H1 (cell line): ENCODE results near the gene MAP3K14. TPM values are rescaled to one million over a fixed set of nuclear protein-coding genes. Genes with fewer than 3 reads are reported as not detected.

Experiments
- BCL11A ChIP-seq, 2 experiments: IDR thresholded peaks; one replicate each; pipeline ENCODE4 v1.6.1; 2011; ENCODE audit warnings: low read depth in 2 of 2, low read length in 2 of 2, mild to moderate bottlenecking in 2 of 2
- CHD7 ChIP-seq: fragments of 300-600 bp; sonication (generic); IDR thresholded peaks from 2 replicates; pipeline ENCODE4 v1.7.1; 2012; ENCODE audit warnings: low read length, moderate library complexity, mild to moderate bottlenecking, inconsistent platforms; ENCODE audit not compliant: insufficient replicate concordance
- CREB1 ChIP-seq: IDR thresholded peaks from 2 replicates; pipeline ENCODE4 v1.6.1; 2012; ENCODE audit warnings: inconsistent platforms
- KDM1A ChIP-seq: fragments of 200-600, 300-600 bp; sonication (generic); IDR thresholded peaks from 2 replicates; pipeline ENCODE4 v1.7.1; 2016; ENCODE audit warnings: mild to moderate bottlenecking, low read length, borderline replicate concordance
- PHF8 ChIP-seq: fragments of 200-600 bp; sonication (generic); conservative IDR thresholded peaks from 2 replicates; pipeline ENCODE4 v1.7.1; 2012; ENCODE audit warnings: low read depth, mild to moderate bottlenecking, inconsistent platforms, low read length, moderate library complexity
- RAD21 ChIP-seq, 2 experiments: IDR thresholded peaks in 1 of 2; conservative IDR thresholded peaks in 1 of 2; 2 replicates each; pipeline ENCODE4 v1.6.1; 2011; ENCODE audit warnings: low read depth in 2 of 2, low read length in 2 of 2, improper control_type of control experiment in 1 of 2, inconsistent platforms in 1 of 2, mild to moderate bottlenecking in 1 of 2, moderate library complexity in 1 of 2
- RNF2 ChIP-seq: fragments of 200-900, 300-1000 bp; sonication (generic); IDR thresholded peaks from 2 replicates; pipeline ENCODE4 v1.7.1; 2016; ENCODE audit warnings: borderline replicate concordance, low read depth, mild to moderate bottlenecking, antibody characterized with exemption, low read length; ENCODE audit not compliant: poor library complexity, severe bottlenecking; ENCODE audit errors: missing control alignments
- SIRT6 ChIP-seq: IDR thresholded peaks from one replicate; pipeline ENCODE4 v1.7.1; 2012; ENCODE audit warnings: low read length, inconsistent platforms
- YY1 ChIP-seq: IDR thresholded peaks from 2 replicates; pipeline ENCODE4 v1.6.1; 2011; ENCODE audit warnings: low read depth, mild to moderate bottlenecking, low read length
- polyA plus RNA-seq, 7 experiments: library from polyadenylated mRNA; depleted of rRNA in 3 of 7; stranded (reverse) in 5 of 7; unstranded in 2 of 7; fragments of >200 nt in 5 of 7; fragments of 200-250 nt in 2 of 7; gene quantifications; 1 replicate in 5 of 7; 2 replicates in 1 of 7; 4 replicates in 1 of 7; pipeline versions ENCODE4 v1.2.1 to v1.2.3, GENCODE V29; 2011 to 2013; ENCODE audit warnings: missing spikeins in 2 of 7, mixed read lengths in 2 of 7
- total RNA-seq: library from RNA; stranded (reverse); fragmentation: NEBNext Ultra II Directional; extraction: Animal tissue kit (Norgen Biotek cat#: 25700); gene quantifications from 2 replicates; pipeline ENCODE4 v1.2.1, GENCODE V29; 2021
- TF ChIP-seq, protein P1 (sequence below): IDR thresholded peaks from 2 replicates; pipeline ENCODE4 v1.6.1; 2012; ENCODE audit warnings: inconsistent platforms

MAP3K14 gene
- total and polyA plus RNA-seq, 2 of the 8 experiments (the other 6 are each of a cell fraction or from before 2014, with no cell fraction given), result 5.2 to 6.1 TPM

DNA sequence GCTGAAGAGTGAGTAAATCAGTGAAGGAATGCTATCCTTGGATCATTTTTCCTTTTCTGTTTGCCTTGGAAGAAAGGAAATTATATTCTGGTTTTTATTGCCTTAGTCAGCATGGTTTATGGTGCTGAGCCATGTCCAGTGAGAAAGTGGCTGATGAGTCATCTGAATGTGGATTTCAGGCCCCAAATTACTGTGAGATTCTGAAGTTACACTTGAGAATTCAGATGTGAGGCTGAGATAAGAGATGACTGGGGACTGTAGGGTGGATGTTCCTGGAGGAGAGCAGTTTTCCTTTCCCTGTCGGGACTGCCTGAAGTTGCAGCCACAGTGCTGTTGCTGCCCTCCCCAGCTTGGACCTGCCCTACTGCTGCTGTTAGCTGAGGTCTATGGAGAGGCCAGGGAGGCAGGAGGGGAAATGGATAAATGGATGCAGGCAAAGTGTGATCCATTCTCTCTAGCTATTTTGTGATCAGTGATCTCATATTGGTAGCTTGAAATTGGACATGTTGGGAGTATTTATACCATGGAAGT, 4.2 kb upstream of the MAP3K14 start (continued):
- no peak for TF ChIP-seq CHD7
- no peak for TF ChIP-seq RAD21 (IDR thresholded peaks at IDR 0.05 in 1 of 2, conservative IDR thresholded peaks at IDR 0.05 in 1 of 2; ENCODE audit: low read depth in 2 of 2, low read length in 2 of 2)
- TF ChIP-seq SIRT6, result no peak
- no peak for TF ChIP-seq RNF2
- TF ChIP-seq, protein P1, sequence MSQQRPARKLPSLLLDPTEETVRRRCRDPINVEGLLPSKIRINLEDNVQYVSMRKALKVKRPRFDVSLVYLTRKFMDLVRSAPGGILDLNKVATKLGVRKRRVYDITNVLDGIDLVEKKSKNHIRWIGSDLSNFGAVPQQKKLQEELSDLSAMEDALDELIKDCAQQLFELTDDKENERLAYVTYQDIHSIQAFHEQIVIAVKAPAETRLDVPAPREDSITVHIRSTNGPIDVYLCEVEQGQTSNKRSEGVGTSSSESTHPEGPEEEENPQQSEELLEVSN, result no peak
- TF ChIP-seq YY1, result no peak
- TF ChIP-seq BCL11A (IDR thresholded peaks at IDR 0.05; ENCODE audit: low read depth in 2 of 2, low read length in 2 of 2), result no peak
- TF ChIP-seq CREB1, result no peak
- TF ChIP-seq KDM1A, result no peak
- no peak for TF ChIP-seq PHF8
